Middle frontal gyrus (tissue), 1 donor: ENCODE measurements around the gene FAM83C.

Experiments used
- DNase-seq: peaks from one replicate; pipeline ENCODE4 v3.0.0-alpha.2; 2015; ENCODE audit warnings: low spot score; ENCODE audit errors: extremely low spot score

FAM83C gene

DNA sequence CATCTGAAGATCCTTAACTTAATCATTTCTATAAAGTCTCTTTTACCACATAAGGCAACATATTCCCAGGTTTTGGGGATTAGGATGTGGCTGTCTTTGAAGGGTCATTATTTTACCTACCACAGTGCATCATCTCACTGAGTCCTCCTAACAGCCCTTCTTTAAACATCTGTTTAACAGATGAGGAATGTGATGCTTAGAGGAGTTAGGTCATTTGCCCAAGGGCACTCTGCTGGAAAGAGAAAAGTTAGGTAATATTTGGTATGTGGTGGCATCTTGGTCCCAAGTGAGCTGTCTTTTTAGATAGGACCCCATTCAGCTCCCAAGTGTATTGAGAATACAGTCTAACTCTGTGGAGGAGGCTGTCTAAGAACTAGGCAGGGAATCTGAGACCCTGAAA lies 54.7 kb downstream of the FAM83C start:
- no peak for DNase-seq

DNA sequence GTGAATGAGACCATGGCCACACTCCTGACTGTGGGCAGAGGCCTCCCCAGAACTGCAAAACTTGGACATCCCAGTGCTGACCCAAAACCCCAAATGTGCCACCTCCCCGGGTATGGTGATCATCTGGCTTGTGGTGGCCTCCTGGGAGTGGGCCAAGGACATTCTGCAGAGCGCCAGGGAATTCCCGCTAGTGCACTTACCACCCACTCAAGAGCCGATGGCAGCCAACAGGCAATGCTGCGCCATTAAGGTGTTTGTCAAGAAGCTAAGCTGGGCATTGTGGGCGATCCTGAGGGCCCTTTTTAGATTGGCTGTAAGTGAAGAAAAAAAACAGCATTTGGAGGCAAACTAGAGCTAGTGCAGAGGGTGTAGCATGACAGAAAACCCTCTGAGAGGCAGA lies 56.3 kb downstream of the FAM83C start:
- DNase-seq, result peak; percentile 47
